Gastroesophageal sphincter (tissue), 4 donors: ENCODE data around the gene CFAP90. TPM values are rescaled to one million over a fixed set of nuclear protein-coding genes. Genes with fewer than 3 reads are reported as not detected.

Source experiments
- ATAC-seq: fragments of 150-250 bp; one replicate; pipeline ENCODE4 v1.9.1; 2016; ENCODE audit warnings: mild to moderate bottlenecking, moderate library complexity
- H3K27ac ChIP-seq, 4 donors: fragments of 200-600 bp; sonication (generic) in 3 of 4; 1 replicate in 3 of 4; 2 replicates in 1 of 4; pipeline ENCODE4 v1.5.1; 2016 to 2019
- H3K27me3 ChIP-seq: fragments of 200-600 bp; sonication (generic); one replicate; pipeline ENCODE4 v1.5.1; 2019
- H3K36me3 ChIP-seq, 2 donors: fragments of 200-600 bp; sonication (generic); one replicate each; pipeline ENCODE4 v1.5.1; 2019; ENCODE audit warnings: control low read depth in 1 of 2
- H3K4me1 ChIP-seq, 3 donors: fragments of 200-600 bp; sonication (generic); 1 replicate in 2 of 3; 2 replicates in 1 of 3; pipeline ENCODE4 v1.5.1; 2016 to 2019; ENCODE audit warnings: control low read depth in 2 of 3
- H3K4me3 ChIP-seq, 2 donors: fragments of 200-600 bp; sonication (generic); one replicate each; pipeline ENCODE4 v1.5.1; 2019; ENCODE audit warnings: mild to moderate bottlenecking in 1 of 2, moderate library complexity in 1 of 2
- H3K9me3 ChIP-seq, 3 donors: fragments of 200-600 bp; sonication (generic); one replicate each; pipeline ENCODE4 v1.5.1; 2017 to 2019; ENCODE audit warnings: control low read depth in 2 of 3
- EP300 ChIP-seq: sonication (generic); formaldehyde crosslinking; IDR thresholded peaks from one replicate; pipeline ENCODE4 v1.6.1; 2017; ENCODE audit warnings: antibody characterized with exemption, mild to moderate bottlenecking
- POLR2A ChIP-seq, 2 donors: fragments of 450-650 bp; IDR thresholded peaks; one replicate each; pipeline ENCODE4 v1.6.1; 2017; ENCODE audit warnings: antibody characterized with exemption in 2 of 2, mild to moderate bottlenecking in 2 of 2, moderate library complexity in 1 of 2
- POLR2AphosphoS5 ChIP-seq: sonication (generic); formaldehyde crosslinking; IDR thresholded peaks from one replicate; pipeline ENCODE4 v1.6.1; 2017; ENCODE audit warnings: antibody characterized with exemption
- WGBS, 2 donors: methylation state at CpG; one replicate each; pipeline ENCODE4 v1.1.5; 2018; ENCODE audit warnings: low coverage in 1 of 2; 5-methylcytosine and 5-hydroxymethylcytosine counted together
- total RNA-seq, 4 donors: library from RNA; depleted of rRNA; stranded (reverse); fragments of >200 nt; gene quantifications; one replicate each; pipeline ENCODE4 v1.1.0, GENCODE V29; 2016
- TF ChIP-seq, protein P1 (sequence below), 4 experiments: fragments of 200-600 bp in 2 of 4; fragments of 450-650 bp in 2 of 4; sonication (generic) in 1 of 4; IDR thresholded peaks; one replicate each; pipeline ENCODE4 v1.5.1; 2017 to 2019; ENCODE audit warnings: antibody characterized with exemption in 4 of 4, mild to moderate bottlenecking in 2 of 4, moderate library complexity in 2 of 4

The CFAP90 gene
- total RNA-seq, 4 donors from 2014 or later, result 0.54 TPM; not detected in 3

DNA sequence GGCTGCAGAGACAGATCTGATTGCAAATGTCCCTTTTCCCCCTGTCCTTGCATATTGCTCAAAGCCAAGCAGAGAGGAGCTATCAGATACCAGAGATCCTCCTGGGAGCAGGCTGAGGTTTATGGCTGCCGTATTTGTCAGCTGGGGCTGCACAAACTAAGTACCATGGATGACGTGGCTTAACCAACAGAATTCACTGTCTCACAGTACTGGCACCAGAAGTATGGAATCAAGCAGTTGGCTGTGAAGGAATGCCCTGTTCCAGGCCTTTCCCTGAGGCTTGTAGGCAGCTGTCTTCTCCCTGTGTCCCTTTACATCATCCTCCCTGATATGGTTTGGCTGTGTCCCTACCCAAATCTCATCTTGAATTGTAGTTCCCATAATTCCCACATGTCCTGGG is 2.6 kb downstream of the CFAP90 start:
- no peak for ATAC-seq
- Histone ChIP-seq H3K4me1 (peaks cover 0 to 26% (median 7%) of the 10 kb centered on the region in 3 donors), H3K36me3 (no peaks in the 10 kb centered on the region), H3K4me3 (no peak overlapping the region), H3K9me3 (no peaks in the 10 kb centered on the region), H3K27ac (no peak overlapping the region), H3K27me3 (peaks cover 58% of the 10 kb centered on the region)
- TF ChIP-seq POLR2A (IDR thresholded peaks at IDR 0.05) (no peak), EP300 (no peak), POLR2AphosphoS5 (no peak)
- TF ChIP-seq, protein P1, sequence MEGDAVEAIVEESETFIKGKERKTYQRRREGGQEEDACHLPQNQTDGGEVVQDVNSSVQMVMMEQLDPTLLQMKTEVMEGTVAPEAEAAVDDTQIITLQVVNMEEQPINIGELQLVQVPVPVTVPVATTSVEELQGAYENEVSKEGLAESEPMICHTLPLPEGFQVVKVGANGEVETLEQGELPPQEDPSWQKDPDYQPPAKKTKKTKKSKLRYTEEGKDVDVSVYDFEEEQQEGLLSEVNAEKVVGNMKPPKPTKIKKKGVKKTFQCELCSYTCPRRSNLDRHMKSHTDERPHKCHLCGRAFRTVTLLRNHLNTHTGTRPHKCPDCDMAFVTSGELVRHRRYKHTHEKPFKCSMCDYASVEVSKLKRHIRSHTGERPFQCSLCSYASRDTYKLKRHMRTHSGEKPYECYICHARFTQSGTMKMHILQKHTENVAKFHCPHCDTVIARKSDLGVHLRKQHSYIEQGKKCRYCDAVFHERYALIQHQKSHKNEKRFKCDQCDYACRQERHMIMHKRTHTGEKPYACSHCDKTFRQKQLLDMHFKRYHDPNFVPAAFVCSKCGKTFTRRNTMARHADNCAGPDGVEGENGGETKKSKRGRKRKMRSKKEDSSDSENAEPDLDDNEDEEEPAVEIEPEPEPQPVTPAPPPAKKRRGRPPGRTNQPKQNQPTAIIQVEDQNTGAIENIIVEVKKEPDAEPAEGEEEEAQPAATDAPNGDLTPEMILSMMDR (IDR thresholded peaks at IDR 0.05), result no peak
- 80 to 83% methylated on average over 1 of the region's 2 CpGs for WGBS, 2 donors

DNA sequence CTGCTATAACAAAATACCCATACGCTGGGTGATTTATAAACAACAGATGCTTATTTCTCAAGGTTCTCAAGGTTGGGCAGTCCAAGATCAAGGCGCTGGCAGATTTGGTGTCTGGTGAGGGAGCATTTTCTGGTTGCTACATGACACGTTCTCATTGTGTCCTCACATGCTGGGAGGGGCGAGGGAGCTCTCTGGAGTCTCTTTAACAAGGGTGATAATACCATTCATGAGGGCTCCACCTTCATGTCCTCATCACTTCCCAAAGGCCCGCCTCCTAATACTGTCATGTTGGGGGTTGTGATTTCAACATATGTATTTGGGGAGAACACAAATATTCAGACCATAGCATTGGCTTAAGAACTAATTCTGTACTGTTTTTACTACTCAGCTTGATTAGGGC is 4.6 kb downstream of the CFAP90 start:
- H3K4me1 ChIP-seq, result peaks cover 0 to 21% (median 7%) of the 10 kb centered on the region in 3 donors
- peaks cover 58% of the 10 kb centered on the region for H3K27me3 ChIP-seq
- 95 to 96% methylated on average over 4 to 5 of the region's 5 CpGs for WGBS, 2 donors

DNA sequence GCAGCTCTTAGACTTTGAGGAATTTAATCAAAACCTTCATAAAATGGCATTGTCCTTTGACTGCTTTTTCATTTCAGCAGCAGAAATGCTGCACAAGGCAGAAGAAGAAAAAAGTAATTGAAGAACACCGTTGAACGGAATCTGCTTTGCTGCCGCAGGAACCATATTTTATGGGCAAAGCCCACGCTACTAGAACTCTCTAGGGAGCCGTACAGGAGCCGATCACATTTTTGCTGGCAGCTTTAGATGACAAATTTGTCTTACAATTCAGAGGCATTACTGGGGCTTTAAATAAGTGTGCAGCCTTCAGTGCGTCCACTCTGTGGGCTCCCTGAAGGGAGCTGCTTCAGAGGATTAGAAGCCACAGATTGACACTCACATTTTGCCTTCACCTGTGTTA is 5.4 kb downstream of the CFAP90 start:
- no peaks in the 10 kb centered on the region for H3K9me3 ChIP-seq
- H3K27ac ChIP-seq, result no peak overlapping the region
- H3K4me1 ChIP-seq, result peaks cover 0 to 13% (median 7%) of the 10 kb centered on the region in 3 donors
- no peaks in the 10 kb centered on the region for H3K36me3 ChIP-seq
- 66 to 90% methylated on average over 6 to 7 of the region's 7 CpGs for WGBS, 2 donors
- H3K4me3 ChIP-seq, result no peak overlapping the region
- TF ChIP-seq POLR2AphosphoS5 (no peak), EP300 (no peak), POLR2A (IDR thresholded peaks at IDR 0.05) (no peak)
- TF ChIP-seq, protein P1 (IDR thresholded peaks at IDR 0.05), result no peak
- H3K27me3 ChIP-seq, result peaks cover 52% of the 10 kb centered on the region
- ATAC-seq, result no peak

More for the DNA sequence above, 4.6 kb downstream of the CFAP90 start:
- H3K4me3 ChIP-seq, result no peak overlapping the region
- no peaks in the 10 kb centered on the region for H3K36me3 ChIP-seq
- ATAC-seq, result no peak
- TF ChIP-seq POLR2A (IDR thresholded peaks at IDR 0.05) (no peak), POLR2AphosphoS5 (no peak), EP300 (no peak)
- TF ChIP-seq, protein P1 (IDR thresholded peaks at IDR 0.05), result no peak
- no peaks in the 10 kb centered on the region for H3K9me3 ChIP-seq
- H3K27ac ChIP-seq, result no peak overlapping the region

DNA sequence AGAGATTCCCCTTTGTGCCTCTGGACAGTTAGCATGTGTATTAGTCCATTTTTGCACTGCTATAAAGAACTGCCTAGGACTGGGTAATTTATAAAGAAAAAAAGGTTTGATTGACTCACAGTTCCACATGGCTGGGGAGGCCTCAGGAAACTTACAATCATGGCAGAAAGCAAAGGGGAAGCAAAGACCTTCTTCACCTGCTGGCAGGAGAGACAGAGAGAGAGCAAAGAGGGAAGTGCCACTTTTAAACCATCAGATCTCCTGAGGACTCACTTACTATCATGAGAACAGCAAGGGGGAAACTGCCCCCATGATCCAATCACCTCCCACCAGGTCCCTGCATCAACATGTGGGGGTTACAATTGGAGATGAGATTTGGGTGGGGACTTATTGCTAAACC is 6.0 kb downstream of the CFAP90 start:
- Histone ChIP-seq H3K4me3 (no peak overlapping the region), H3K36me3 (no peaks in the 10 kb centered on the region), H3K27ac (no peak overlapping the region), H3K27me3 (peaks cover 47% of the 10 kb centered on the region), H3K9me3 (no peaks in the 10 kb centered on the region), H3K4me1 (peaks cover 0 to 6% (median 5%) of the 10 kb centered on the region in 3 donors)
- no peak for TF ChIP-seq POLR2A (IDR thresholded peaks at IDR 0.05)
- no peak for TF ChIP-seq EP300
- TF ChIP-seq POLR2AphosphoS5, result no peak
- TF ChIP-seq, protein P1 (IDR thresholded peaks at IDR 0.05), result no peak
- no peak for ATAC-seq

DNA sequence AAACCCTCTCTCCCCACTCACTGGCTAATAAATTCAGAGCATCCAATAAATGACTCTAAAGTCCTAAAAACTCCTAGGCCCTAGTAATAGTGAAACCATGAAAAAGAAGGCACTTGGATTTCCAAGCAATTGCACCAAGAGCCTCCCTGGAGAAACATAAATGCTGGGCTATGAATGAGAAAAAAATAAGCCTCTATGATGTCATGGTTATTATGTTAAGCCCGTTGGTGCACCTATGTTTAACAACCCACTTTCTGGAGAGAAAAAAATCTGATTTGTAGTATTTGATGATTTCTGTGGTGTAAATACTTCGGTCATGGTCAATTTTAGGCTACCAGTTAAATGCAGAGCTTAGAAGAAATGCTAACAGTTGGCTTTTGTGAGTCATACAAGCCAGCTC is 8.4 kb downstream of the CFAP90 start:
- no peaks in the 10 kb centered on the region for H3K36me3 ChIP-seq
- H3K4me3 ChIP-seq, result no peak overlapping the region
- TF ChIP-seq POLR2A (IDR thresholded peaks at IDR 0.05) (no peak), POLR2AphosphoS5 (no peak), EP300 (no peak)
- TF ChIP-seq, protein P1 (IDR thresholded peaks at IDR 0.05), result no peak
- H3K9me3 ChIP-seq, result no peaks in the 10 kb centered on the region
- no peak overlapping the region for H3K27ac ChIP-seq
- WGBS, 2 donors, result 55 to 73% methylated on average over 2 of the region's 2 CpGs
- no peak for ATAC-seq
- H3K27me3 ChIP-seq, result peaks cover 24% of the 10 kb centered on the region
- H3K4me1 ChIP-seq, result no peaks in the 10 kb centered on the region
